ENCODE measurements around the gene SIK3.
"Not testable (repeated sequence)": the region's sequence is repeated elsewhere in the genome, so short reads cannot be mapped to it uniquely, and the experiment has no call there.

Gene SIK3

DNA sequence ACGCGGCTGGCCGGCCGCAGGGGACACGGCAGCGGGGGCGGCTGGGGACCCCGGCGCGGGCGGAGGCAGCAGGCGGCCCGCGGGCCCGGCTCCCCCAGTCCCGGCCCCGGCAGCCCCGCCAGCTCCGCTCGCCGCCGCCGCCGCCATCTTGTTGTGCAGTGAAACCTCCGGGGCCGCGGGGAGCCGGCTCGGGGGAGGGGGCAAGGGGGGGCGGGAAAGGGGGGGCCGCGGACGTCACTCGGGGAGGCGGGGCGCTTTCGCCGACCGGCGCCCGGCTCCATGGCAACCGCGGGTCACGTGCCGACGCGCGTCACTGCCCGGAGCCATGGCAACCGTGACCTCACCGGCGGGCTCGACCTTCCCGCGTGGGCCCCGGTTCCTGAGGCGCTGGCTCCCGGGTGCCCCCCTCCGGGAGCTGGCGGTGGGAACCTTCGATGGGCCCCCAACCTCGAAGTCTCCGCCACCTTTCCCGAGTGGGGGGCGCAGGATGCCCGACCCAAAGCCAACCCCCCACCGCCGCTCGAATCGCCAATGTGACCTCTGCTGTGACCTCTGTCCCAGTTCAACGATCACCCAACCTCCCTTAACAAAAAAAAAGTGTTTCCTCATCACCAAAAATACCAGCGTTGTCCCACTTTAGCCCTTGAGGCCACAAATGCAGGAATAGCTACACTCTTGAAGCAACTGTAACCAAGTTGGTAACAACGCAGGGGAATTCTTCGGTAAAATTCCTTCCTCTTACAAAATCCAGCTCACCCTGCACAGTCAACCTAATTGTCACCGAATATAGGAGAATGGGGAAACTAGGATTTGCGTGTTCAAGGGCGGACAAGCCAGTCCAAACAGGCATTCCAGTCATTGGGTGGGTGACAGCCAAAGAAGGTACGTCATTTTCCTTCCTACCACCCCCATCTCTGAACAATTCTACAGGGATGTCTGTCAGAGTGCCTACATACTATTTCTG, at the start of gene SIK3:
Gene SIK3 (minus strand): TSS at position 160 of the 964 bp plus-strand sequence. CDS start 13 bp downstream, at position 147.
- TF ChIP-seq, protein P1, sequence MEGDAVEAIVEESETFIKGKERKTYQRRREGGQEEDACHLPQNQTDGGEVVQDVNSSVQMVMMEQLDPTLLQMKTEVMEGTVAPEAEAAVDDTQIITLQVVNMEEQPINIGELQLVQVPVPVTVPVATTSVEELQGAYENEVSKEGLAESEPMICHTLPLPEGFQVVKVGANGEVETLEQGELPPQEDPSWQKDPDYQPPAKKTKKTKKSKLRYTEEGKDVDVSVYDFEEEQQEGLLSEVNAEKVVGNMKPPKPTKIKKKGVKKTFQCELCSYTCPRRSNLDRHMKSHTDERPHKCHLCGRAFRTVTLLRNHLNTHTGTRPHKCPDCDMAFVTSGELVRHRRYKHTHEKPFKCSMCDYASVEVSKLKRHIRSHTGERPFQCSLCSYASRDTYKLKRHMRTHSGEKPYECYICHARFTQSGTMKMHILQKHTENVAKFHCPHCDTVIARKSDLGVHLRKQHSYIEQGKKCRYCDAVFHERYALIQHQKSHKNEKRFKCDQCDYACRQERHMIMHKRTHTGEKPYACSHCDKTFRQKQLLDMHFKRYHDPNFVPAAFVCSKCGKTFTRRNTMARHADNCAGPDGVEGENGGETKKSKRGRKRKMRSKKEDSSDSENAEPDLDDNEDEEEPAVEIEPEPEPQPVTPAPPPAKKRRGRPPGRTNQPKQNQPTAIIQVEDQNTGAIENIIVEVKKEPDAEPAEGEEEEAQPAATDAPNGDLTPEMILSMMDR (IDR thresholded peaks at IDR 0.05; ENCODE audit: insufficient read depth, low read depth, low read length, missing control alignments) = peak; percentile 54
- peak; percentile 96 for DNase-seq (ENCODE audit: low read depth)
- H3K4me3 ChIP-seq (ENCODE audit: low read depth, low read length) = peak within 1 kb of the TSS; percentile 95

DNA sequence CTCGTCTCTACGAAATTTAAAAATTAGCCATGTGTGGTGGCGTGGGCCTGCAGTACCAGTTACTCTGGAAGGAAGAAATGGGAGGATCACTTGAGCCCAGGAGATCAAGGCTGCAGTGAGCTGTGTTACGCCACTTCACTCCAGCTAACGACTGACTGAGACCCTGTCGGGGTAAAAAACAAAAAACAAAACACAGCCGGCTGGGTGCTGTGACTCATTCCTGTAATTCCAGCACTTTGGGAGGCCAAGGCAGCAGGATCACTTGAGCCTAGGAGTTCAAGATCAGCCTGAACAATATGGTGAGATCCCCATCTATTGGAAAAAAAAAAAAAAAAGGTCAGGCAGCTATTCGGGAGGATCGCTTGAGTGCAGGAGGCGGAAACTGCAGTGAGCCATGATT, 48.3 kb upstream of the SIK3 start:
- TF ChIP-seq, protein P1 (IDR thresholded peaks at IDR 0.05; ENCODE audit: insufficient read depth, low read depth, low read length, missing control alignments) = no peak
- H3K4me3 ChIP-seq (ENCODE audit: low read depth, low read length) = no peak overlapping the region
- DNase-seq (ENCODE audit: low read depth) = no peak

DNA sequence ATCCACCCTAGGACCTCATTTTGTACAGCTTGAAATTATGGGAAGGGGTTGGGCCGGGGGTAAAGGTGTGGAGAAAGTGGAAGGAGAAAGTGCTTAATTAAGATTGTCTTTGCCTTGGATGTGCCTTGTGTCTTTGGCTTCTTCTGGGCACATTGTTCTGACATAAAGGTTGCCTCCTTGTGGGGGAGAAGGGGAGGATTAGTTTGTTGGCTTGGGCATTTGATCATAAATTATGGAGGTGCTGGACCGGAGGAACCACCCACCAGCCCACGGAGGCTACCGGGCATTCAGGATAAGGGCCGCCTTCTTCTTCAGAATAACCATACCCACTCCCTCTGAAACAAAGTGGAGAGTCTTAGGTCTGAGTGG, 47.1 kb upstream of the SIK3 start:
- TF ChIP-seq, protein P1 (IDR thresholded peaks at IDR 0.05; ENCODE audit: insufficient read depth, low read depth, low read length, missing control alignments) = peak; percentile 7
- DNase-seq (ENCODE audit: low read depth) = peak; percentile 31
- peak overlapping the region; percentile 97 for H3K4me3 ChIP-seq (ENCODE audit: low read depth, low read length)

DNA sequence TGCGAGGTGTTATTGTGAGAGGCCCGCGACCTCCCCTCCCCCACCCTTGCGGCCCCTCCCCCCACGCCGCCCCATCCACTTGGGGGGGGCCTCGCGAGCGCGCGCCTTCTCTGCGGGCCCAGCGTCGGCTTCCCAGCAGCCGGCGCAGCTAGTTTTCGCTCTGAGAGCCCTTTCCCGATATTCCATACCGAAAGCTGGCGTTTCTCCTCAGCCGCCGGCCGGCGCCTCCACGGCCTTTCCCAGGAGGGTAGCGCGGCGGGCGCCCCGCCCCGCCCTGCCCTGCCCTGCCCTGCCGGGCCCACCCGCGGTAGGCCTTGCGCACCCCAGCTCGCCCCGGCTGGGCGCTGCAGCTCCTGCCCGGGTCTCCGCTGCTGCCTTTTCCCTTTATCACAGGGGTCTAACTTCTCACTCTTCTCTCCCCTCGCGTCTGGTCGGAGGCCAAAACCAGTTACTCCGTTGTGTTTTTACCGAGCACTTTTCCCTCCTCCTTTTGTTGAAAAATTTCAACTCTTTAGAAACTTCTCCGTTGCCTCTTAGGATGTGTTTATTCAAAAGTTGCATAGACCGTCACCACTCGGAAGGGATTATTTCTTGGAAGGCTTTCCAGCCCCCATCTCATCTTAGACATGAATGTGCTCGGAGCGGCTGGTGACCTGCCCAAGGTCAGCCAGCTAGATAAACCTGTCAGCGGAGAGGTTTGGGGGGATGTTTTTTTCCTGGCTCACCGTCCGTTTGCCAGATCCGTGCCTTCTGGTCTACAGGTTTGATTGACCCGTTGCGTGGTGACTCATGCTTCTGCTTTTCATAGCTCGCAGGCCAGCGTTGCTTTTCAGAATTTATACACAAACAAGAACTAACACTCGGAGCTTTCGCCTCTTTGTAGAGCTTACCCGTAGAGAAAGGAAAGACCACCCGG, 46.5 kb upstream of the SIK3 start:
- TF ChIP-seq, protein P1 (IDR thresholded peaks at IDR 0.05; ENCODE audit: insufficient read depth, low read depth, low read length, missing control alignments) = no peak
- H3K4me3 ChIP-seq (ENCODE audit: low read depth, low read length) = peak overlapping the region; percentile 97
- DNase-seq (ENCODE audit: low read depth) = peak; percentile 68

DNA sequence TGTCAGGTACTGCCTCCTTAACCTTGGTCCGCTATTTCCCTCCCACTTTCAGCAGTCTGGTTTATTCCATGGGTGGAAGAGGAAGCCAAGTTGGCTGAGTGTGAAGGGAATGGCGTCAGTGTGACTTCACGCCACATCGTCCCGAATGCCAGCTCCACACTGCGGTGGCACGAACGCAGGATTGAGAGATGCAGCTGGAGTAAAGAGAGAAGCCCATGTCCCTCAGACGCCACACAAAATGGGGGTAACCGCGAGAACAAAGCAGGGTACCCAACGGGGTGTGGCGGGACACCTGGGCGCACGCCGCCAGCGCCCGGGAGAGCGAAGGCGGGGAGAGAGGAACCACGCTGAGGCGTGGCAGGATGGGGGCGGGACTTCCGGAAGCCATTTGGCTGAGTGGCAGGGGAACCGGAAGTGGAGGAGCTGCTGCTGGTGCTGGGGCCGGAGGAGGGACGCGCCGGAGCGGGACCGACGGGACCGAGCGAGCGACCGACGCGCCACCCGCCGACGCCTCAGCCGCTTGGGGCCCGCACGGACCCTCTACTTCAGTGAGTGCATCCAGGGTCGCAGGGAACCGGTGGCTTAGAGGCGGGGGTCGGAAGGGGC, 45.7 kb upstream of the SIK3 start, which contains the start of gene PAFAH1B2:
Gene PAFAH1B2 (plus strand): TSS at position 417 of the 606 bp plus-strand sequence. CDS start 8,161 bp downstream, outside the sequence.
- TF ChIP-seq, protein P1 (IDR thresholded peaks at IDR 0.05; ENCODE audit: insufficient read depth, low read depth, low read length, missing control alignments) = no peak
- DNase-seq (ENCODE audit: low read depth) = peak; percentile 96

DNA sequence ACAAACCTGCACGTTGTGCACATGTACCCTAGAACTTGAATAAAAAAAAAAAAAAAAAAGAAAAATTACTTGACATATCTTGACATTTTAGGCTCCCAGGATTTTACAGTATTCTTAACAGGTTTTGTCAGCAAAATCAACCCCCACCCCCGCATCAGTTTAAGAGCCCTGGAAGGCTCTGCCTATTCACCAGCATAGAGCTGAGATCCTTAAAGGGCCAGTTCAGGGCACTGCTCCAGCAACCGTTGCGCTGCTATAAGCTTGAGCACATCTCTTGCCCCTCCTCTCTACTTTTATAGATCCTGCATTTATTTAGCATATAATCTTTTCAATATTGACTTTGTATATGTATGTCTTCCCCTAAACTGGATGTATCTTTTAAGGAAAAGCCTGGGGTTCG, 45.2 kb upstream of the SIK3 start:
- peak overlapping the region; percentile 97 for H3K4me3 ChIP-seq (ENCODE audit: low read depth, low read length)
- TF ChIP-seq, protein P1 (IDR thresholded peaks at IDR 0.05; ENCODE audit: insufficient read depth, low read depth, low read length, missing control alignments) = no peak
- DNase-seq (ENCODE audit: low read depth) = peak; percentile 24

More for the DNA sequence above, 45.7 kb upstream of the SIK3 start, which contains the start of gene PAFAH1B2:
- H3K4me3 ChIP-seq (ENCODE audit: low read depth, low read length) = peak within 1 kb of the TSS; percentile 97

DNA sequence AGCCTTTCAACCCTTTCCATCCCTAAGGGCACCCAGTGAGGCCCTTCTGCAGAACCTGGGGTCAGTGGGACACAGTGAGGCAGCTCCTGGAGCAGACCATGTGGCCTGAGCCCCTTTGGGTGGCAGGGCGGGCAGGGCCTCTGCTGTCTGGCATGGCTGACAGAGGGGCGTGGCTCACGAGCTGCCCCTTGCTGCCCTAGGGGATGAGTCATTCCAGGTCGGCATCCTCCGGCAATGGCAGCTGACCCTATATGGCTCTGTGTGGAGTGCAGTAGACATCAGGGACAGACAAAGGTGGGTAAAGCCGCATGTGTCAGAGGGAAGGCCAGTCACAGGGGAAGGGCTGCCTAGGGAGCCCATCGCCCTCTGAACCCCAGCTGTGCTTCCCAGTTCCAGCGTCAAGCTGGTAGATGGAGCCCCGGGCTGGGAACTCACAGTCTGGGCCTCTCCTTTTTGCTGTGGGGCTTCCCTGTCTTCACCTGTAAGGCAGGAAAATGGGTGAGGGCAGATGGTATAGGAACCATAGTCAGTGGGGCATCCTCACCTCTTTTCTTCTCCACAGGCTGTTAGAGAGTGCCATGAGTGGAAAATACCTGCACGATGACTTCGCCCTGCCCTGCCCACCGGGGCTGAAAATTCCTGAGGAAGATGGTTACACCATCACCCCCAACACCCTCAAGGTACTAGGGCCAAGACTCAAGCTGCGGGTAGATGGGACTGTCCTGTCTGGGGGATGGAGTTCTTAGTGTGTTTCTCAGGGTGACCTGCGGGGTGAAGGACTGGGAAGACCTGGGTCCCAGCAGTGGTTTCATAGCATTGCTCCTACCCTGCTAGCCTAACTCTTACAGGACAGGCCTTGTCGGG, 39.2 kb upstream of the SIK3 start:
- not testable (repeated sequence) for DNase-seq (ENCODE audit: low read depth); H3K4me3 ChIP-seq (ENCODE audit: low read depth, low read length)

DNA sequence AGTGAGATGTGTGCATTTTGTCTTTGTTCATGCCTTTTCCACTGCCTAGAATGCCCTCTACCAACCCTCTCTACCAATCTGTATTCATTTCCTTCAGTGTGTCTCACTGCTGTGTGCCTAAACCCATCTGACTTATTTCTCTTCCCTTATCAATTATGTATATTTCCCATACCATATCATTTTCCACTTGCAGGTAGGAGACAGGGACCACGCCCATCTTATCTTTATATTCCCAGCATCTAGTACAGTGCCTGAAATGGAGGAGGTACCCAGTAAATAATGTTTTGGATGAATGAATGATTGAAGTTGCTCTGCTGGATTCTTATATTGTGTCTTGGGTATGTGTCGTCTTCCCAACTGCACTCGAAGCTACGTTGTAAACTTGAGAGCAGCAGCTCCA, 36.8 kb upstream of the SIK3 start:
- DNase-seq (ENCODE audit: low read depth); H3K4me3 ChIP-seq (ENCODE audit: low read depth, low read length): not testable (repeated sequence)
